KG1 (cell line): ENCODE results near the gene ATP10A.
"Not testable (repeated sequence)": the region's sequence is repeated elsewhere in the genome, so short reads cannot be mapped to it uniquely, and the experiment has no call there.

Experiments used
- DNase-seq: peaks from one replicate; lab custom pipeline; 2025; lab: John Stamatoyannopoulos, UW

Gene ATP10A

DNA sequence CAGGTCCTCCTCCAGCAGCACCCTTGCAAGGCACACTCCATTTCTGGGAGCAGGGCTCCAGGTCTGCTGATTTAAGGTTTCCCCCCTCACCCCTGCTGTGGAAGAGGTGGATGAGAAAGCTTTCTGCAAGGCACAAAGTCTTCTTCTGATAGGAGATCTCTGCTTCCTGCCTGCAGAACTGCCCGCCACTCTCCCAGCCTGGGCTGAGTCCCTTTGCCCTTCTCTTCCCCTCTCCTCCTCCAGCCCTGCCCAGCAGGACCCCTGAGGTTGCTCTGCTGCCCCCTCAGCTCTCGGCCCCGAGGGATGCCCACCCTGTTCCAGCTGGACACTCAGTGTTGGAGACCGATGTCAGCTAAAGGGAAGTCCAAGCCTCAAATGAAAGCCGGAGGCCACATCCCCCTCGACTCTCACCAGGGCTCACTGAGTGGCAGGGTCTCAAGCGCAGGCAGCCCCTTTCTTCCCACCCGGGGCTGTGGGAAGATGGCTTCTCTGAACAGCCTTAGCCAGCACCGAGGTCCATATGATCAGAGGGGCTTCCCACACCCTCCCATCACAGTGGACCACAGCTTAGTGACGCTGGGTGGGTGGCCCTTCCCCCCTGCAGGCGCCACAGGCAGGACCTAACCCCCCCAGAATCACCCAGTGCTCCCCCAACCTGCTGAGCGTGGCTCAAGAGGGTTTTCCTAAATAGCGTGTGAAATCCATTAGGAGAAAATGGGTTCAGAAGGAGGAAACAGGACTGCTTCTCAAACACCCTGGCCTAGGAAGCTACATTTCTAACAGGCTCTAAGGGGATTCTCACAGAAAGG is 4.0 kb downstream of the ATP10A start:
- DNase-seq, result no peak

DNA sequence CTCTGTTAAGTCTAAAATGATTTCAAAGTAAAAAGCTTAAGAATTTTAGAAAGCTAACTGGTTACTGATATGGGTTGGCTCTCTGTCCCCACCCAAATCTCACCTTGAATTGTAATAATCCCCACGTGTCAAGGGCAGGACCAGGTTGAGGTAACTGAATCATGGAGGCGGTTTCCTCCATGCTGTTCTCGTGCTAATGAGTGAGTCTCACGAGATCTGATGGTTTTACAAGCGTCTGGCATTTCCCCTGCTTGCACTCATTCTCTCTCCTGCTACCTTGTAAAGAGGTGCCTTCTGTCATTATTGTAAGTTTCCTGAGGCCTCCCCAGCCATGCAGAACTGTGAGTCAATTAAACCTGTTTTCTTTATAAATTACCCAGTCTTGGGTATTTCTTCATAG is 7.1 kb downstream of the ATP10A start:
- not testable (repeated sequence) for DNase-seq

DNA sequence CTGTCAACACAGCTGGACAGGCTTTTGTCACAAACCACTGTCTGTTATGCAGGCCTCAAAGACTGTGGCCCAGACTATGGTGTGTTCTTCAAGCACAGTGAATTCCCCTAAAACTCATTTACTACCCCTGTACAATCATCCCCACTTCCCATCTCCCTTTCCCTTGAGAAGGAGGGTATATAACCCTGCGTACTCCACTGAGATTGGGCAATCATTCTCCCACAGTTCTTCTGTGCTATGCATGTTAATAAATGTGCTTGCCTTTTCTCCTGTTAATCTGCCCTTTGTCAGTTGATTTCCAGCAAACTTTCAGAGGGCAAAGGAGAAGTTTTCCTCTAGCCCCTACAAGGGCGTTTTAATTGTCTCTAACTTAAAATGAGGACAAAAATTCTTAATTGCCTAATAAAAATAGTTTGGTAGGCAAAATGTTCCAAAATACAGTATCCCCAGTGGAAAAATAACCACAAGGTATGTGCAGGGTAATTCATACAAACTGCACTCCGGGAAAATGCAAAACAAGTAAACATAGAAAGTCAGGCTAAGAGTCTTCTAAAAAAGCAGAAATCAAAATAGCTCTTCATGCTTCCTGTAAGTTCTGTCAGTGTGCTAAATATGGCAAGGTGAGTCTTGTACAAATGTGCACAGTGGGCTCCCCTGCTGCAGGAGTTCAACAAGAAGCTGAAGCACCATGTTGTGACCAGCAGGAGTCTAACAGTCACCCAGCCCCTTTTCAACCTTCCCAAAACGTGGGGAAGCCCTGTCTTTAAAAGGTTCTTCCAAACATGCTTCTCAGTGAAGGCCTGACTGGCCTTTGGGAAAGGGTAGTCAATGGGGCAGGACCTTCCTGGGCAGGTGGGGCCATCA is 10.2 kb downstream of the ATP10A start:
- DNase-seq, result no peak

DNA sequence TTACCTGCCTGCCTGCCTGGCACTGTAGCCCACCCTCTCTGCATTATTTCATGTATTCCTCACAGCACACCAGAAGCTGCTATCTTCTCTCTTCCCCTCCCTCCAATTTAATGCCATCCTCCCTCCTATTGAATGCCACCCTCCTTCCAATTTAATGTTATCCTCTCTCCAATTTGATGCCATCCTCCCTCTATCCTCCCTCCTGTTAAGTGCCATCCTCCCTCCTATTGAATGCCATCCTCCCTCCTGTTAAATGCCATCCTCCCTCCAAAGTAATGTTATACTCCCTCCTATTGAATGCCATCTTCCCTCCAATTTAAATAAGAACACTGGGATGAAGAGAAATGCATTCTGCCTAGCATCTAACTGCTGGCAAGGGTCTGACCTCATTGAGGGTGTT is 11.1 kb downstream of the ATP10A start:
- no peak for DNase-seq

DNA sequence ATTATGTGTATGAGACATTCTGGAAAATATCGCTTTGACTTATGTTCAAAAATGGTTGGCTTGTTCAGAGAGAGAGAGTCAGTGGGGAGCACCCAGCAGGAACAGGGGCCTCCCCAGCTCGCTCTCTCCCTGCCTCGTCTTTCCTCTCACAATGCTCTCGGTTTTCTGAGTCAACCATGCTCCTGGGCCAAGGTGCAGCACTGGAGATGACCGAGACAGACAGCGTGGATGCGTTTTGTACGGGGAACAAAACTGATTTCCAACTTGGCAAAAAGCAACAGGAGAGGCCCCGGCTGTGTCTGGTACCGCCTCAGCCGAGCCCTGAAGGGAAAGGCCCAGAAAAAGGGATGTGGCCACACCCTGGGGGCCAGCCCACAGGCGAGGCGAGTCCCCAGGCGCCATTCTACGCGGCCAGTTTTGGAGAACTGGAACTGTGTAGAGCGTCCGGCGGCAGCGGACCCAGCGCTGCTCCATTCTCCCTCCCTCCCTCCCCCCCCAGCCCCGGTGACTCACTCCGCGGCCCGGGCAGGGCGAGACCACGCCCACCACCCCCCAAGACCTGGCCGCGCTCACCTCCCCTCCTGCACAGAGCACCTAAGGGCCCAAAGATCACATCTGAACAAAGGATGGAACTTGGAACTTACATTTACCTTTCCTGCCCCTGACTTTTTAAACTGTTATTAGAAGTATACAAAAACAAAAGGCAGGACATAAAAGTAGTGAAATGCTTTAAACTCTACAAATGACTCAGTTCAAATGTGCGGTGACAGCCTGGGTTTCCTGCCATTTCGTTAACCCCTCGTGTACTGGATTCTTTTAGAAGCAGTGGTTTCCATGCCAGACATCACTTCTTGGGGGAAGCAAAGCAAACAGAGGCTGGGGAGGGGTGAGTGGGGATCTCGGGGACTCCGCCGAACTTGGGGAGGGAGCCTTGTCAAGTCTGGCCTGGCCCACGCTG is 12.7 kb downstream of the ATP10A start:
- DNase-seq, result peak; percentile 65

DNA sequence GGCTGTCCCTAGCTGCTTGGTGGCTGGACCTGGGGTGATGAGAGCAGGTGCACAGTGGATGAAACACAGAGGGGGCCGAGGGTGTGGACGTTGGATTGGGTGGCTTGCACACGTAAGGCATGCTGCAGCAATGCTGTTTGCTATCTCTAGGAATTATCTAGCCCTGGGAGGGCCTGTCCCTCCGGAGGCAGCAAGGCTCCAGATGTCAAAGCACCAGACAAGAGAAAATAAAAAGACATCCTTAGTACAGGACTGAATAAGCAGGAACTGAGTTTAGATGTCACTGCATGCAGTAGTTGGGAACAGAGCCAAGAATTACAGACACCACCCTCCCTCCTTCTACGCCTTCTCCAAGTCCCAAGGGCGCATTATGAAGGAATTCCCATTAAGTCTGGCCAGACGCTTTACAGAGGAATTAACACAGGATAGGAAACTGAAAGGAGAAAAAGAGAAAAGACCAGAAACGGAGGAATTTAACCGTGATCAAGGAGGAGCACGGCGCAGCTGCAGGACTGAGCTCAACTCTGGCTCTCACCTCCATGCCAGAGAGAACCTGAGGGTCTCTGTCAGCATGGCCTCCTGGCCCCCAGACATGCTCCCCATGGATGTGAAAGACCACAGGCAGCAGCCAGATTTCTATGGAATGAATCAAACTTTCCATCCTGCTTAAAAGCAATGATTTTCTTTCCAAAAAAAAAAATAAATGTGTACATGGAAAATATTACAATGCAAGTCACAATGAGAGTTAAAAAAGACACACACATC is 13.8 kb downstream of the ATP10A start:
- DNase-seq, result no peak

DNA sequence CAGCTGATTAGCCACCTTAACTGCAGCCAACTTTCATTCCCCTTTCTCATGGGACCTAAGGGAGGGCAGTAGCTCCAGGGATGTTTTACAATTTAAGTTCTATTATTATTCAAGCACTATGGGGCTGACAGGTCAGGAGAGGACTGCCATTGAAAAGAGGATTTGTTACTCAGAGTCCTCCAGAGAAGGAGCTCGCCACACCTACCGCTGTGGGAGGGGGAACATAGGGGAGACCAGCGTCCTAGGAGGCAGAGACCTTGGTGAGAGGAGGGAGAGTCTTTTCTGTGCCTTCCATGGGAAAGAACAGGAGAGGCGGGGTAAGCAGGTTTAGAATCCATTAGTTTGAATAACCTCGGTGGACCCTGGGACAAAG is 14.4 kb downstream of the ATP10A start:
- DNase-seq, result no peak

DNA sequence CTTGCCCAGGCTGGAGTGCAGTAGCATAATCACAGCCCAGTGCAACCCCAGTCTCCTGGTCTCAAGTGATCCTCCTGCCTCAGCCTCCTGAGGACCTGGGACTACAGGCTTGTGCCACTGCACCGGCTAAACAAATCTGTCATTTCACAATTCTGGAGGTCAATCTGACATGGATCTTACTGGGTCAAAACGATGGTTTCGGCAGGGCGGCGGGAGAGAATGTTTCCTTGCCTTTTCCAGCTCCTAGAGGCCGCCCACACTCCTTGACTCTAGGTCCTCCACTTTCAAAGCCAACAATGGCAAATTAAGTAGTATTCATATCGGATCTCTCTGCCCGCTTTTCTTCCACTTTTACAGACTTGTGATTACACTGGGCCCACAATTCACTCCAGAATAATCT is 14.8 kb downstream of the ATP10A start:
- no peak for DNase-seq

DNA sequence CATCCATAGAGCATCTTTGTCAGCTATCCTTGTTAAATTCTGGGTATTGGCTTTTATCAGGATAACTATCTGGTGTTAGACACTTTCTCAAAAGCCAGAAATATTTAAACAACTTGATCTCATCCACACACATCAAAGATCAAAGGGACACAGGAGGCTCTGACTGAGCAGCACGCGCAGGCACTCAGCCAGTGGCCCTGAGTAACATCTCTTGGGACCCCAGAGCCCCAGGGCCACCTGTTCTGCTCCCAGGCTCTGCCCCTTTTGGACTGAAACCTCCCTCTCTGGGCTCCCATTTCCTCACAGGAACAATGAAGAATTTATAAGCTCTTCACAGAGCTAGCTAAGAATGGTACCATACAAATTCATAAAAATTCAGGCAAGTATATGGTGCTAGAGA is 16.1 kb downstream of the ATP10A start:
- DNase-seq, result no peak

DNA sequence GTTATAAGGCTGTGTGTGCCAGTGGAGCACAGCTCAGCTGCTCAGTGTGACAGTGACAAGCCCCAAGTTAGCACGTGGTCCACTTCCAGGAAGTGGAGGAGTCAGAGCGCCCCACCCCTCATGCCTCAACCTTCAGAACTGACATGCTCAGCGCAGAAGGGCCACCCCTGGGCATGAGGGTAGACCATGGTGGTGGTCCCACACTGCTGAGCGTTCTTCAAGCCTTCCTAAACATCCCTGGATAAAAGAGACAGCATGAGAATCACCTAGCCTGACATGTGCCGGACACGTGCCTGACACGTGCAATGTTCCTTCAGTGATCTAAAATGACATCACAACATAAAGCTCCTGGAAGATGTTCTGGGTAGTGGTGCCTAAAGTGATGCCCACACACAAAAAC is 16.8 kb downstream of the ATP10A start:
- no peak for DNase-seq

DNA sequence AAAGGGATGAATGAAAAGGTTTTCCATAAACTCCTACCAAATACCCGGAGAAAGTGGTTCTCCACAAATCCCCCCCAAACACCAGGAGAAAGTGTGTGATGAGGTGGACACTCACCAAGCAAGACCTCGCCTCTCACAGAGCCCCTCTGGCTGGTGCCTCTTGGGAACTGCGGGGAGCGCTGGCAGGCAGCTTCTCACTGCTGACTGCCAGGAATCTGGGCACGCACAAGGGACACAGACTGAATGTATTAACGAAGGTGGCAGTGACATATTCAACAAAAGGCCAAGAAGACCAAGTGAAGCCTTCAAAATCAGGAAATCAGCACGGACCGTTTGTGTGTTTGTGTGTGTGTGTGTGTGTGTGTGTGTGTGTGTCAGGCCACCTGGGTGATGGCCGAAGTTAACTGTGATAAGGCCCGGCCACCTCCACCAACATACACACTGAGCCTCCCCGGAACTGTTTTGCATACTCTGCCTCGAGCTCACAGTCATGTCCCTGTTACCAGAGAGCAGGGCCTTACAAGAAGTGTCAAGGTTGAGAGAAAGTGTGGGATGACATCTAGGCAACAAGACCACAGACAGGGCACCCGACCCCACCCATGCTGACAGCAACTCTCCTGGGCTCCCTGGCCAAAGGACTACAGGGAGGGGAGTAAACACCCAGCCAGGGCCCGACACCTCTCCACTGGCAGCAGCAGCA is 18.0 kb downstream of the ATP10A start:
- no peak for DNase-seq

DNA sequence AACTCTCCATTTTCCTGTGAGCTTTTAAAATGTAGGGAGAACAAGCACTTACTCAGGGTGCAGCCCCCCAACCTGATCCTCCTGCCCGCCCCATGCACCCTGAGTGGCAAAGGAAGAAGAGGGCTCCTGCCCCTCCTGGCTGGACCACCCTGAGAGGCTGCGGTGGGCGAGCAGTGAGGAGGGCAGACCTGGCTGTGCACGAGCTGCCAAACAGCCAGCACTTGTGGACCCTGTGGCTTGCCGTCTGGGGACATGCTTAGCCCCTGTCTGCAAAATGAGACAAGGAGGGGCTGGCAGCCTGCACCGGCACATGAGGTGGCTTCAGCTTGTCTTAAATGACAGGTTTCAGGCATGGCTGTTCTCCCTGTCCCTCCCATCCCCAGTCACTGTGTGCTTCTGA is 18.6 kb downstream of the ATP10A start:
- DNase-seq, result no peak

DNA sequence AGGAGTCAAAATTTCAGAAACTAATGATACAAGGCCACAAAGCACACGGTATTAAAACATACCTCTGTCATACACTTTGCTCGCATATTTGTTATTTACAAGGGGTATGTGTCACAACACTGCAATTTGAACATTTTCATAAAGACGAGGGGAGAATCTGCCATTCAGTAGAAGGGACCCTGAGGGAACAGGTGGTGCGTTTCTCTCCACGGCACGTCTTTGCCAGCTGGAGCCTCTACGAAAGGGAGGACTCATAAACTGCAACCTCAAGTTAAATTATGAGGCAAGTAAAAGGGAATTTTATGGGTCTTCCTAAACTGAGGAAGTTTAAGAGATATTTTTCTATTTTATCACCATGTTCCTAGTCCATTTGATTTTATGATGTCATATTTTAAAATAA is 19.1 kb downstream of the ATP10A start:
- no peak for DNase-seq

DNA sequence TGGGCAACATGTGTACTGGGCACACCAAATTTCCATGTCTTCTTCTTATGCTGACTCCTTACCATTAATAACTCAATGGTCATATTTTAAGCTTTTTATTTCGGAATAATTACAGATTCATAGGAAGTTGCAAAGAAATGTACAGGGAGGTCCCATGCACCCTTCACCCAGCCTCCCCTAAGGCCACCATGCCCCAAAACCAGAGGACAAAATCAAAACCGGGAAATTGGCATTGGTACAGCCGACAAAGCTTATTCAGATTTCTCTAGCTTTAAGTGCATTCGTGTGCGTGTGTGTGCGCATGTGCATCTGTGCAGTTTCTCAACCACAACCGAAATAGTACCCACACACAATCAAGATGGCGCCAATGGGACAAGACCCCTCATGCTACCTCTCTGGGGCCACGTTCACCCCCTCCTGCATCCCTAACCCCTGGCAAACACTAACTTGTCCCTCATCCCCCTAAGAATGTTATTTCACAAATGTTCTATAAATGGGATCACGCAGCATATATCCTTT is 23.4 kb downstream of the ATP10A start:
- no peak for DNase-seq

DNA sequence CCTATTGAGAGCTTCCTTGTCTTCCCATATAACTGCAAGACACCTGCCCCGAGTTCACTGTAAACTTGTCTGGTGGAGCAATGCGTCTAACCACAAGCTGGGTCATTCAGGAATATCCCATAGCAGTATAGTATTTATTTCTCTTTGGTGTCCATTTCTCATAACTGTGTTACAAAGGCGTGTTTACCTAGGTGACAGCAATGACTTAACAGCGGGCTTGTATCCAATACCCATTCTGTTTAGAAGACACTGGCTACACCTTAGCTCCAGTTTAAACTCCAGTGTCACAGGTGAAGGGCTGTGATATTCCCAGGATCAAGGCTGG is 24.3 kb downstream of the ATP10A start:
- no peak for DNase-seq

DNA sequence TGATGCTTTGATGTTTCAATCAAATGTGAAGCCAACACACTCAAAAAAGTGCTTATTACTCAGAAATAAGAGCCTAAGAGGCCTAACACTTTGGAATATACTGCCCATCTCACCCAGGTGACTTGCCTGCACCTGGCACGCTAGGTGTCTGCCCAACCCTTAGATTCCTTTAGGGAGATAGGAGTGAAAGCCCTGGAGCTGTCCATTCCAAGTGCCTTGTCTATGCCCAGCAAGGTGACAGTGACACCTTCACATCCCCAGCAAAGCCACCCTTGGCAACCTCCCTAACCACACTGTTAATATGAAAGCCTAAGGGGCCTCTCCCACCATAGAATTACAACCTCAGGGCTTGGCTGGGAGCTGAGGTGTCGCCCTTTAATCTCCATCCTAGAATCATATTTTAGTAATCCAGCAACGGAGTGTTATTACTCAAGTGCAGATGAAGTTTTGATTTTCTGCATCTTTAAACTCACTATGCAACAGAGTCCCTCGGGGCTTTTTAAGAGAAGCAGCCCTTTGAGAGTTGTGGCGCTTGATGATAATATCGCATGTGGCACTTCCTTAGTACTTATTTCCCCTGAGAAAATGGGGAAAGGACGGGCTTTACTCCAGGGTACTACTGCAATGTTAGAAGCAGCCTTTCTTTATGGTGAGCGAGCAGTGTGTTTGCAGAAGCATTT is 24.8 kb downstream of the ATP10A start:
- DNase-seq, result no peak

DNA sequence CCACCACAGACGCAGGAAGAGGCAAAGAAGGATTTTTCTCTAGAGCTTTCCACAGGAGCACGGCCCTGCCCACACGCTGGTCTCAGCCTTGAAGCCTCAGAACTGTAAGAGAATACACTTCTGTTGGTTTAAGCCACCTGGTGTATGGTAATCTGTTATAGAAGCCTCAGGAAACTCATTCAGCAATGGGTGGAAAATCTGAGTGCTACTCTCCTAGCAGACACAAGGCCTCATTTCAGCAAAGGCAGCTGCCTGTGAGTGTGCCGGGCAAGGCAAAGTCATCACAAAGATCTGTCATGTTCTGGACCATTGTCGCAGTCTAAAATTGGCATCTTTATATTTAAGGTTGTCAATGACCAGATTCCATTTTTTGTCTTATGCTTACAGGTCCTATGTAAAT is 31.0 kb downstream of the ATP10A start:
- no peak for DNase-seq

DNA sequence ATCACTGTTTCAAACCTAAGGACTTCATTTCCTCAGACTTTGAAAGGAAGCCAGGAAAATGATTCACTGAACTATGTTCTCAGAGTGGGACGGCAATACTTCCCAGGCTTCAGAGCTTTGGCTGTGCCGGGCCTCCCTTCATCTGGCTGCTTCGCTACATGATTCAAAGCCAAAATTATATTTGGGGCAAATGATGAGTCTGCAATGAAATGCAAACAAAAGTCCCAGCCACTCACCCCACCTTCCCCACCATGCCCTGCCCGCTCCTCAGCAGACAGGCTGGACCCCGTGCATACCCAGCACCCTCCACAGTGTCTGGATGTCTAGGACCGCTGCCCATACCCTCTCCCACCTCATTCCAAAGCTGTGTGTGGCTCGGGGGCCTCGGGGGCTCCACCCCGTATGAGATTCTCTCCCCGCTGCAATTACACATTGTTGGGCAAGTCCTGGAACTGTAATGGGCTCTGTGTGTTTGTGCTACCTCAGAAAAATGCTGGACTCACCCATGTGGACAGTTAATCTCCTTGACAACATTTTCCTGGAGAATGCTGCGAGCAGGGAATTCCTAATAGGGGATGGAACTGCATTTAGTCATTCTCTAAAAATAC is 32.2 kb downstream of the ATP10A start:
- no peak for DNase-seq

DNA sequence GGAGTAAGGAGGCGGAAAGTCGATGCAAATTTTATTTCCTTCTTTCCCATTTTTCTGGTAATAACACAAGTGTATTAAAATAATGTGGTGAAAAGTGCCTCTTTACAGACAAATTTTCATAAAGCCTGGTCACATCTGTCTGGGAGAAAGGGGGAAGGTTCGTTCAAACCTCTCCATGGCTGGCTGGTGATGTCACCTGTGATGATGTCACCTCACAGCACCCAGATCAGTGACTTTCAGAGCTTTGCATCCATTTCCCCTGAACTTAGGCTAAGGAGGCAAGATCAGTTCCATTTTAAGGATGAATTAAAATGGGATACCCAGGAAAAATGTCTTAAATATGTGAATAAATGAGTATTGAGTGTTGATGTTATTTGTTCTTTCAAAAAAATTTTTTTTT is 34.1 kb downstream of the ATP10A start:
- no peak for DNase-seq

DNA sequence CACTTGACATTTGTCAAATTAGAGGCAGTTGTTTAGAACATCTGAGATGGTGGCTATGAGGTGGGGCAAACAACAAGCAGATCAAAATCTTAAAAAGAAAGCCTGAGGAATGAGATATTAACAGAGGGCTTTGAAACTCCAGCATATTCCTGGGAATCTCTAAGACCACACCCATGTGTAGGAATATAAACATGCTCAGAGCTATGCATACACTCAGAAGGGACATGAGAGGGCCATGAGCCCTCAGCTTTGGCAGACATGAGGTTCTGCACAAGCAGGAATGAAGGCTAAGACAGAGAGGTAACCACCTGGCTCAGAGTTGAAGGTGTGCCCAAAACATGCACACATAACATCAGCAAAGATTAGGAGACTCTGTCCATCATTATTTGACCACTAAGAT is 37.9 kb downstream of the ATP10A start:
- no peak for DNase-seq
